Fibroblast of lung (primary cell): ENCODE results near the gene CTTNBP2NL. TPM values are rescaled to one million over a fixed set of nuclear protein-coding genes. Genes with fewer than 3 reads are reported as not detected.

Experiments
- DNase-seq, 2 donors: peaks; one replicate each; pipeline versions ENCODE4 v3.0.0 to v3.0.0-alpha.2; 2010; ENCODE audit warnings: low read depth in 2 of 2
- H2AFZ ChIP-seq: 2 replicates; pipeline ENCODE4 v1.5.1; 2012; ENCODE audit warnings: low read length, control low read depth, inconsistent platforms
- H3K27ac ChIP-seq: 2 replicates; pipeline ENCODE4 v1.5.1; 2011; ENCODE audit warnings: low read length, control low read depth; ENCODE audit not compliant: insufficient read depth
- H3K27me3 ChIP-seq: 2 replicates; pipeline ENCODE4 v1.5.1; 2011; ENCODE audit warnings: mild to moderate bottlenecking, low read length; ENCODE audit not compliant: control insufficient read depth, insufficient read depth
- H3K36me3 ChIP-seq: 2 replicates; pipeline ENCODE4 v1.5.1; 2011; ENCODE audit warnings: low read length; ENCODE audit not compliant: control insufficient read depth, insufficient read depth
- H3K4me1 ChIP-seq: 2 replicates; pipeline ENCODE4 v1.5.1; 2011; ENCODE audit warnings: low read length; ENCODE audit not compliant: control insufficient read depth, insufficient read depth; ENCODE audit errors: extremely low read depth
- H3K4me2 ChIP-seq: 2 replicates; pipeline ENCODE4 v1.5.1; 2011; ENCODE audit warnings: low read length, control low read depth; ENCODE audit not compliant: insufficient read depth; ENCODE audit errors: extremely low read depth
- H3K4me3 ChIP-seq, 4 experiments: fragments of 200-600 bp in 1 of 4; sonication (generic) in 1 of 4; replicated peaks in 1 of 4; 2 replicates each; pipeline ENCODE4 v1.5.1; 2011 to 2016; ENCODE audit warnings: low read length in 4 of 4, low read depth in 3 of 4, mild to moderate bottlenecking in 3 of 4, control low read depth in 2 of 4, inconsistent platforms in 1 of 4, mixed read lengths in 1 of 4; ENCODE audit not compliant: insufficient read depth in 1 of 4; ENCODE audit errors: control extremely low read depth in 1 of 4
- H3K79me2 ChIP-seq: 2 replicates; pipeline ENCODE4 v1.5.1; 2012; ENCODE audit warnings: mild to moderate bottlenecking, low read length, inconsistent platforms; ENCODE audit not compliant: control insufficient read depth, insufficient read depth
- H3K9ac ChIP-seq: 2 replicates; pipeline ENCODE4 v1.5.1; 2011; ENCODE audit warnings: mild to moderate bottlenecking, low read length, control low read depth; ENCODE audit not compliant: insufficient read depth
- H3K9me3 ChIP-seq: 2 replicates; pipeline ENCODE4 v1.5.1; 2012; ENCODE audit warnings: low read depth, low read length; ENCODE audit not compliant: control insufficient read depth, insufficient read depth
- H4K20me1 ChIP-seq: 2 replicates; pipeline ENCODE4 v1.5.1; 2011; ENCODE audit warnings: low read length; ENCODE audit not compliant: control insufficient read depth, insufficient read depth; ENCODE audit errors: extremely low read depth
- CTCF ChIP-seq, 2 donors: IDR thresholded peaks in 1 of 2; conservative IDR thresholded peaks in 1 of 2; 1 replicate in 1 of 2; 2 replicates in 1 of 2; pipeline ENCODE4 v1.5.1; 2011 to 2012; ENCODE audit warnings: low read length in 2 of 2, control low read depth in 1 of 2, inconsistent platforms in 1 of 2, low read depth in 1 of 2, mild to moderate bottlenecking in 1 of 2
- EZH2 ChIP-seq: IDR thresholded peaks from 2 replicates; pipeline ENCODE4 v1.5.1; 2012; ENCODE audit warnings: low read length, control low read depth, mild to moderate bottlenecking; ENCODE audit errors: missing control alignments
- polyA plus RNA-seq, 2 donors: library from polyadenylated mRNA; depleted of rRNA in 1 of 2; stranded (reverse) in 1 of 2; unstranded in 1 of 2; fragments of >200 nt; gene quantifications; 2 replicates each; pipeline ENCODE4 v1.2.1, GENCODE V29; 2011 to 2012; ENCODE audit warnings: missing spikeins in 1 of 2
- total RNA-seq: library from RNA; depleted of rRNA; stranded (reverse); fragments of >200 nt; gene quantifications from 2 replicates; pipeline ENCODE4 v1.2.1, GENCODE V29; 2014

The CTTNBP2NL gene
- total and polyA plus RNA-seq, 2 donors (not counting 1 experiment from before 2014, with no cell fraction given), result 18.5 to 26.8 TPM

GRCh38 chr1:112395256-112395820 lies 676 bp upstream of the CTTNBP2NL start:
- peaks cover 43% of the 10 kb centered on the region for H3K79me2 ChIP-seq
- H3K4me1 ChIP-seq, result peaks cover 14% of the 10 kb centered on the region
- H3K27ac ChIP-seq, result peak overlapping the region; percentile 97
- DNase-seq, result peak in 1 of 2 donors; percentile 62
- H4K20me1 ChIP-seq, result no peaks in the 10 kb centered on the region
- H3K4me2 ChIP-seq, result peak overlapping the region; percentile 97
- H2AFZ ChIP-seq, result peak overlapping the region; percentile 85
- TF ChIP-seq CTCF (conservative IDR thresholded peaks at IDR 0.05 in 1 of 2, IDR thresholded peaks at IDR 0.05 in 1 of 2; ENCODE audit: low read depth in 1 of 2, low read length in 2 of 2), result no peak
- no peak for TF ChIP-seq EZH2
- H3K27me3 ChIP-seq, result no peaks in the 10 kb centered on the region
- no peaks in the 10 kb centered on the region for H3K9me3 ChIP-seq
- peak overlapping the region; percentile 67 to 100 (median 82) for H3K4me3 ChIP-seq
- H3K36me3 ChIP-seq, result no peaks in the 10 kb centered on the region
- peak overlapping the region; percentile 79 for H3K9ac ChIP-seq

GRCh38 chr1:112396653-112397471 lies 848 bp downstream of the CTTNBP2NL start:
- Histone ChIP-seq H3K4me3 (peak overlapping the region; percentile 70 to 100 (median 92)), H3K4me1 (peaks cover 13% of the 10 kb centered on the region), H3K4me2 (peak overlapping the region; percentile 98), H2AFZ (no peak overlapping the region), H3K36me3 (no peaks in the 10 kb centered on the region), H3K79me2 (peaks cover 57% of the 10 kb centered on the region), H3K9me3 (no peaks in the 10 kb centered on the region), H3K9ac (peak overlapping the region; percentile 79), H3K27me3 (no peaks in the 10 kb centered on the region), H3K27ac (peak overlapping the region; percentile 97), H4K20me1 (no peaks in the 10 kb centered on the region)
- peak; percentile 32 to 33 for DNase-seq
- TF ChIP-seq EZH2 (no peak), CTCF (conservative IDR thresholded peaks at IDR 0.05 in 1 of 2, IDR thresholded peaks at IDR 0.05 in 1 of 2; ENCODE audit: low read depth in 1 of 2, low read length in 2 of 2) (no peak)

GRCh38 chr1:112397841-112398240 lies 1.8 kb downstream of the CTTNBP2NL start:
- H3K9me3 ChIP-seq, result no peaks in the 10 kb centered on the region
- no peaks in the 10 kb centered on the region for H4K20me1 ChIP-seq
- no peak for DNase-seq
- no peaks in the 10 kb centered on the region for H3K36me3 ChIP-seq
- no peak overlapping the region for H3K27ac ChIP-seq
- H2AFZ ChIP-seq, result no peak overlapping the region
- no peaks in the 10 kb centered on the region for H3K27me3 ChIP-seq
- TF ChIP-seq CTCF (conservative IDR thresholded peaks at IDR 0.05 in 1 of 2, IDR thresholded peaks at IDR 0.05 in 1 of 2; ENCODE audit: low read depth in 1 of 2, low read length in 2 of 2) (no peak), EZH2 (no peak)
- H3K4me1 ChIP-seq, result peaks cover 21% of the 10 kb centered on the region
- H3K4me2 ChIP-seq, result peak overlapping the region; percentile 98
- peak overlapping the region; percentile 70 to 100 (median 92) for H3K4me3 ChIP-seq
- peaks cover 67% of the 10 kb centered on the region for H3K79me2 ChIP-seq
- no peak overlapping the region for H3K9ac ChIP-seq
